WTC11 (cell line): Measurements from ENCODE around the gene PKIG. TPM values are rescaled to one million over a fixed set of nuclear protein-coding genes. Genes with fewer than 3 reads are reported as not detected.

Experiments used
- ATAC-seq: fragments of 200-7000 bp; cut with Tn5 transposase; 2 replicates; pipeline ENCODE4 v1.10.0; 2021; ENCODE audit warnings: mild to moderate bottlenecking, moderate library complexity
- CTCF ChIA-PET: fragments of 300-600 bp; sonication (Branson Sonifier 250); formaldehyde crosslinking; loops from one replicate; lab custom pipeline; 2021; ENCODE audit warnings: antibody characterized with exemption; lab: Charles Lee
- POLR2A ChIA-PET: fragments of 350-600 bp; sonication (Branson Sonifier 250); formaldehyde crosslinking; loops from one replicate; lab custom pipeline; 2021; ENCODE audit warnings: antibody characterized with exemption; lab: Charles Lee
- DNase-seq: peaks from one replicate; pipeline ENCODE4 v3.0.0; 2021; ENCODE audit warnings: low spot score
- H3K27ac Mint-ChIP-seq: 2 replicates; pipeline ENCODE4 v1.8.0; 2021; ENCODE audit warnings: mixed read lengths
- H3K27me3 Mint-ChIP-seq: 2 replicates; pipeline ENCODE4 v1.8.0; 2021; ENCODE audit warnings: low read depth, mild to moderate bottlenecking, moderate library complexity, mixed read lengths
- H3K36me3 Mint-ChIP-seq: 2 replicates; pipeline ENCODE4 v1.8.0; 2021; ENCODE audit warnings: mixed read lengths
- H3K4me1 Mint-ChIP-seq: 2 replicates; pipeline ENCODE4 v1.8.0; 2022; ENCODE audit warnings: mixed read lengths
- H3K4me3 Mint-ChIP-seq: 2 replicates; pipeline ENCODE4 v1.8.0; 2021; ENCODE audit warnings: mild to moderate bottlenecking, moderate library complexity, mixed read lengths
- H3K9me3 Mint-ChIP-seq: 2 replicates; pipeline ENCODE4 v1.8.0; 2021; ENCODE audit warnings: mixed read lengths
- FOXJ3 ChIP-seq: sonication (generic); formaldehyde crosslinking; IDR thresholded peaks from 2 replicates; pipeline ENCODE4 v1.9.0; 2021; ENCODE audit warnings: missing genetic modification reagents, mild to moderate bottlenecking, borderline replicate concordance
- FOXP1 ChIP-seq: sonication (generic); formaldehyde crosslinking; IDR thresholded peaks from 2 replicates; pipeline ENCODE4 v1.8.0; 2022; ENCODE audit warnings: missing genetic modification reagents, mild to moderate bottlenecking, moderate library complexity, borderline replicate concordance
- GTF2I ChIP-seq: fragments of 250-450 bp; sonication (Bioruptor Pico); conservative IDR thresholded peaks from 2 replicates; pipeline ENCODE4 v1.4.0; 2021; ENCODE audit warnings: mild to moderate bottlenecking
- IRF1 ChIP-seq: sonication (generic); formaldehyde crosslinking; IDR thresholded peaks from 2 replicates; pipeline ENCODE4 v1.8.0; 2023; ENCODE audit warnings: missing genetic modification reagents
- IRF2 ChIP-seq: sonication (generic); formaldehyde crosslinking; IDR thresholded peaks from 2 replicates; pipeline ENCODE4 v1.8.0; 2022; ENCODE audit warnings: low read depth, missing genetic modification reagents, borderline replicate concordance
- MLX ChIP-seq: sonication (generic); formaldehyde crosslinking; IDR thresholded peaks from 2 replicates; pipeline ENCODE4 v1.8.1; 2023; ENCODE audit warnings: mild to moderate bottlenecking, missing genetic modification reagents, moderate library complexity
- NFE2L1 ChIP-seq: sonication (generic); formaldehyde crosslinking; IDR thresholded peaks from 2 replicates; pipeline ENCODE4 v1.8.1; 2023; ENCODE audit warnings: missing genetic modification reagents
- OVOL2 ChIP-seq: fragments of 250-450 bp; sonication (Bioruptor Pico); IDR thresholded peaks from 2 replicates; pipeline ENCODE4 v1.9.0; 2021; ENCODE audit warnings: mild to moderate bottlenecking, borderline replicate concordance
- STAT6 ChIP-seq: sonication (generic); formaldehyde crosslinking; conservative IDR thresholded peaks from 2 replicates; pipeline ENCODE4 v1.8.1; 2023; ENCODE audit warnings: mild to moderate bottlenecking, low read depth, missing genetic modification reagents, moderate library complexity
- TEAD1 ChIP-seq: sonication (generic); formaldehyde crosslinking; IDR thresholded peaks from 2 replicates; pipeline ENCODE4 v1.8.0; 2022; ENCODE audit warnings: mild to moderate bottlenecking, missing genetic modification reagents
- TP53 ChIP-seq: sonication (generic); formaldehyde crosslinking; IDR thresholded peaks from 2 replicates; pipeline ENCODE4 v1.8.1; 2023; ENCODE audit warnings: mild to moderate bottlenecking, missing genetic modification reagents
- ZNF317 ChIP-seq: sonication (generic); formaldehyde crosslinking; IDR thresholded peaks from 2 replicates; pipeline ENCODE4 v1.8.1; 2023; ENCODE audit warnings: low read depth, mild to moderate bottlenecking, moderate library complexity, missing genetic modification reagents, borderline replicate concordance
- ZNF396 ChIP-seq: fragments of 250-450 bp; sonication (Bioruptor Pico); IDR thresholded peaks from 2 replicates; pipeline ENCODE4 v1.8.0; 2021; ENCODE audit warnings: mild to moderate bottlenecking, moderate library complexity, borderline replicate concordance
- ZNF416 ChIP-seq: fragments of 250-450 bp; sonication (Bioruptor Pico); IDR thresholded peaks from 2 replicates; pipeline ENCODE4 v1.9.0; 2021; ENCODE audit warnings: mild to moderate bottlenecking, inconsistent platforms
- ZNF671 ChIP-seq: fragments of 250-450 bp; sonication (Bioruptor Pico); IDR thresholded peaks from 2 replicates; pipeline ENCODE4 v1.8.0; 2021; ENCODE audit warnings: mild to moderate bottlenecking
- total RNA-seq: library from RNA; stranded (reverse); gene quantifications from 3 replicates; pipeline ENCODE4 v1.2.3, GENCODE V29; 2021
- TF ChIP-seq, protein P1 (sequence below): sonication (generic); formaldehyde crosslinking; conservative IDR thresholded peaks from 2 replicates; pipeline ENCODE4 v1.8.1; 2022; ENCODE audit warnings: mild to moderate bottlenecking, missing genetic modification reagents
- TF ChIP-seq, protein P2 (sequence below): fragments of 250-450 bp; sonication (Bioruptor Pico); IDR thresholded peaks from 2 replicates; pipeline ENCODE4 v1.8.0; 2021; ENCODE audit warnings: mild to moderate bottlenecking
- TF ChIP-seq, protein P3 (sequence below): sonication (generic); formaldehyde crosslinking; IDR thresholded peaks from 2 replicates; pipeline ENCODE4 v1.8.1; 2023; ENCODE audit warnings: mild to moderate bottlenecking, missing genetic modification reagents, moderate library complexity
- TF ChIP-seq, protein P4 (sequence below): sonication (generic); formaldehyde crosslinking; IDR thresholded peaks from 2 replicates; pipeline ENCODE4 v1.8.0; 2022; ENCODE audit warnings: mild to moderate bottlenecking, missing genetic modification reagents
- TF ChIP-seq, protein P5 (sequence below): fragments of 250-450 bp; sonication (Bioruptor Pico); conservative IDR thresholded peaks from 2 replicates; pipeline ENCODE4 v1.9.0; 2021; ENCODE audit warnings: mild to moderate bottlenecking
- TF ChIP-seq, protein P6 (sequence below): sonication (generic); formaldehyde crosslinking; IDR thresholded peaks from 2 replicates; pipeline ENCODE4 v1.8.0; 2022; ENCODE audit warnings: missing genetic modification reagents

The PKIG gene
- total RNA-seq, 1 experiment from 2014 or later, result 22.7 TPM

DNA sequence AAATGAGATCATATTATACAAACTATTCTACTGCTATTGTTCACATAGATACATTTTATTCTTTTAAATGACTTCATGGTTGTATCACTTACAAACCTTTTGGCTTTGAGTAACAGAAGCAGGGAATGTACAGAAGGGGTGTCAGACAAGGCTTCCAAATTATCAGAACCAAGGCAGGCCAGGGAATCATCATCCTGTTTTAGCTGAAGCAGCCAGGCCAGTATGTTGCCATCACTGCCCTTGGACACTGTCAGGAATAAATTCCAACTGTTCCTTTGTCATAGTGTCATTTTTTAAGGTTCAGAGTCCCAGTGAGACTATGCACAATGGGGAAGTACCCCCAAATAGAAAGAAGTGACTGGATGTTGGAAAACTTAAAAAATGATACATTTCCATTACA, 23.1 kb upstream of the PKIG start:
- Mint-ChIP-seq H3K27ac (no peak overlapping the region), H3K4me3 (no peak overlapping the region), H3K9me3 (no peaks in the 10 kb centered on the region), H3K27me3 (no peaks in the 10 kb centered on the region), H3K4me1 (no peaks in the 10 kb centered on the region), H3K36me3 (no peaks in the 10 kb centered on the region)
- ATAC-seq (no peak), DNase-seq (no peak)
- CTCF ChIA-PET, result interaction anchor here (0.6 kb wide), 1 partner anchor 418 kb away, joined by 3 read pairs; no protein-coding TSS in a partner anchor
- no peak for TF ChIP-seq TEAD1 (CRISPR knock-in tag)
- TF ChIP-seq, protein P1, sequence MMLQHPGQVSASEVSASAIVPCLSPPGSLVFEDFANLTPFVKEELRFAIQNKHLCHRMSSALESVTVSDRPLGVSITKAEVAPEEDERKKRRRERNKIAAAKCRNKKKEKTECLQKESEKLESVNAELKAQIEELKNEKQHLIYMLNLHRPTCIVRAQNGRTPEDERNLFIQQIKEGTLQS (CRISPR knock-in tag), result no peak
- TF ChIP-seq GTF2I, result no peak
- TF ChIP-seq, protein P2, sequence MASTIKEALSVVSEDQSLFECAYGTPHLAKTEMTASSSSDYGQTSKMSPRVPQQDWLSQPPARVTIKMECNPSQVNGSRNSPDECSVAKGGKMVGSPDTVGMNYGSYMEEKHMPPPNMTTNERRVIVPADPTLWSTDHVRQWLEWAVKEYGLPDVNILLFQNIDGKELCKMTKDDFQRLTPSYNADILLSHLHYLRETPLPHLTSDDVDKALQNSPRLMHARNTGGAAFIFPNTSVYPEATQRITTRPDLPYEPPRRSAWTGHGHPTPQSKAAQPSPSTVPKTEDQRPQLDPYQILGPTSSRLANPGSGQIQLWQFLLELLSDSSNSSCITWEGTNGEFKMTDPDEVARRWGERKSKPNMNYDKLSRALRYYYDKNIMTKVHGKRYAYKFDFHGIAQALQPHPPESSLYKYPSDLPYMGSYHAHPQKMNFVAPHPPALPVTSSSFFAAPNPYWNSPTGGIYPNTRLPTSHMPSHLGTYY (CRISPR knock-in tag), result no peak
- no peak for TF ChIP-seq ZNF396 (CRISPR knock-in tag)
- no peak for TF ChIP-seq NFE2L1 (CRISPR knock-in tag)
- TF ChIP-seq ZNF416 (CRISPR knock-in tag), result no peak
- TF ChIP-seq ZNF317 (CRISPR knock-in tag), result no peak
- TF ChIP-seq STAT6 (CRISPR knock-in tag), result no peak
- no peak for TF ChIP-seq ZNF671 (CRISPR knock-in tag)
- TF ChIP-seq OVOL2 (CRISPR knock-in tag), result no peak
- POLR2A ChIA-PET, result interaction anchor here (0.7 kb wide), 1 partner anchor 911 kb away, joined by 3 read pairs; the partner anchor contains the start of gene WFDC2

DNA sequence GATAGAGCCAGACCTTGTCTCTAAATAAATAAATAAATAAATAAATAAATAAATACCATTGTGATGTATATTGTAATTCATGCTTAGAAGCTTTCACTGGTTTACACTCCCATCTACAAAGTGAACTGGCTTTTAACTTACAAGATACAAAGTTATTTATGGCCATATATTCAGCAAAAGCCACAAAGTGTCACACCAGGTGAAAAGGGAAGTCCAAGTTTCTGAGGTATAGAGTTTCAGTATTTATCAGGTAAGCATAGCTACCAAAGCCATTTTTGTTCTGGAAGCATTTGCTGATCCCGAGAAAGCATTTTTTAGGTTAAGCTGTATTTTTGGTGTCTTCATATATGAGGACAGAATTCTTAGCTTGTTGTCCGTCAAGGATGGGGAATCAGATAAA, 22.1 kb upstream of the PKIG start:
- Mint-ChIP-seq H3K4me3 (no peak overlapping the region), H3K27me3 (no peaks in the 10 kb centered on the region), H3K4me1 (no peaks in the 10 kb centered on the region), H3K36me3 (no peaks in the 10 kb centered on the region), H3K9me3 (no peaks in the 10 kb centered on the region), H3K27ac (no peak overlapping the region)
- POLR2A ChIA-PET, result no interaction called here
- CTCF ChIA-PET, result no interaction called here
- ATAC-seq, result no peak
- DNase-seq, result no peak
- TF ChIP-seq IRF1 (CRISPR knock-in tag) (no peak), ZNF317 (CRISPR knock-in tag) (no peak), FOXJ3 (CRISPR knock-in tag) (no peak), TP53 (CRISPR knock-in tag) (no peak), FOXP1 (CRISPR knock-in tag) (no peak), NFE2L1 (CRISPR knock-in tag) (no peak), IRF2 (no peak), MLX (no peak)
- TF ChIP-seq, protein P3, sequence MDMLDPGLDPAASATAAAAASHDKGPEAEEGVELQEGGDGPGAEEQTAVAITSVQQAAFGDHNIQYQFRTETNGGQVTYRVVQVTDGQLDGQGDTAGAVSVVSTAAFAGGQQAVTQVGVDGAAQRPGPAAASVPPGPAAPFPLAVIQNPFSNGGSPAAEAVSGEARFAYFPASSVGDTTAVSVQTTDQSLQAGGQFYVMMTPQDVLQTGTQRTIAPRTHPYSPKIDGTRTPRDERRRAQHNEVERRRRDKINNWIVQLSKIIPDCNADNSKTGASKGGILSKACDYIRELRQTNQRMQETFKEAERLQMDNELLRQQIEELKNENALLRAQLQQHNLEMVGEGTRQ (CRISPR knock-in tag), result no peak
- TF ChIP-seq, protein P4, sequence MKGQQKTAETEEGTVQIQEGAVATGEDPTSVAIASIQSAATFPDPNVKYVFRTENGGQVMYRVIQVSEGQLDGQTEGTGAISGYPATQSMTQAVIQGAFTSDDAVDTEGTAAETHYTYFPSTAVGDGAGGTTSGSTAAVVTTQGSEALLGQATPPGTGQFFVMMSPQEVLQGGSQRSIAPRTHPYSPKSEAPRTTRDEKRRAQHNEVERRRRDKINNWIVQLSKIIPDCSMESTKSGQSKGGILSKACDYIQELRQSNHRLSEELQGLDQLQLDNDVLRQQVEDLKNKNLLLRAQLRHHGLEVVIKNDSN (CRISPR knock-in tag), result no peak
- TF ChIP-seq, protein P5, sequence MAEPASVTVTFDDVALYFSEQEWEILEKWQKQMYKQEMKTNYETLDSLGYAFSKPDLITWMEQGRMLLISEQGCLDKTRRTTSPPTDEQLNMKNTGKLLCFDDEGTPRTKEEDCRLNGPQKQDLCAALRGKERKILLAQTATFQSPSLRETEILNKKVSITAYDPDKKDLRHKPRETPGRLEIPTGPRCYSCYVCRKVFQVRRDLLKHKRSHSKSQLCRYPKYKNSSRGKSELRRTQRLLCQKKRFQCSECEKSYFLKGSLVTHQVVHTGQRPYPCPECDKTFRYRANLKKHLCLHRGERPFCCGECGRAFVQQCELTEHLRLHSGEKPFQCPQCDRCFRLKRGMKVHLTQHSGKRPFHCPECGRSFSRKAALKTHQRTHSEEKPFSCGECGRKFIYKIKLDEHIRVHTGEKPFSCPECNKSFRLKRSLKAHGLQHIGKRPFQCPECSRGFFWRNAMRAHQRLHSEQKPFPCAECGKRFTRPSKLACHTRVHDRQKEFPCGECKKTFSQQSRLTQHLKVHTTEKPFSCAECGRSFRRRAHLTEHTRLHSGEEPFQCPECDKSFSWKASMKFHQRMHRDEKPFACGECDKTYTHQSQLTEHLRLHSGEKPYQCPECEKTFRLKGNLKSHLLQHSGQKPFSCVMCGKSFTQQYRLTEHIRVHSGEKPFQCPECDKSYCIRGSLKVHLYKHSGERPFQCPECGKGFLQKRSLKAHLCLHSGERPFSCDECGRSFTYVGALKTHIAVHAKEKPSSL (CRISPR knock-in tag), result no peak
- TF ChIP-seq, protein P6, sequence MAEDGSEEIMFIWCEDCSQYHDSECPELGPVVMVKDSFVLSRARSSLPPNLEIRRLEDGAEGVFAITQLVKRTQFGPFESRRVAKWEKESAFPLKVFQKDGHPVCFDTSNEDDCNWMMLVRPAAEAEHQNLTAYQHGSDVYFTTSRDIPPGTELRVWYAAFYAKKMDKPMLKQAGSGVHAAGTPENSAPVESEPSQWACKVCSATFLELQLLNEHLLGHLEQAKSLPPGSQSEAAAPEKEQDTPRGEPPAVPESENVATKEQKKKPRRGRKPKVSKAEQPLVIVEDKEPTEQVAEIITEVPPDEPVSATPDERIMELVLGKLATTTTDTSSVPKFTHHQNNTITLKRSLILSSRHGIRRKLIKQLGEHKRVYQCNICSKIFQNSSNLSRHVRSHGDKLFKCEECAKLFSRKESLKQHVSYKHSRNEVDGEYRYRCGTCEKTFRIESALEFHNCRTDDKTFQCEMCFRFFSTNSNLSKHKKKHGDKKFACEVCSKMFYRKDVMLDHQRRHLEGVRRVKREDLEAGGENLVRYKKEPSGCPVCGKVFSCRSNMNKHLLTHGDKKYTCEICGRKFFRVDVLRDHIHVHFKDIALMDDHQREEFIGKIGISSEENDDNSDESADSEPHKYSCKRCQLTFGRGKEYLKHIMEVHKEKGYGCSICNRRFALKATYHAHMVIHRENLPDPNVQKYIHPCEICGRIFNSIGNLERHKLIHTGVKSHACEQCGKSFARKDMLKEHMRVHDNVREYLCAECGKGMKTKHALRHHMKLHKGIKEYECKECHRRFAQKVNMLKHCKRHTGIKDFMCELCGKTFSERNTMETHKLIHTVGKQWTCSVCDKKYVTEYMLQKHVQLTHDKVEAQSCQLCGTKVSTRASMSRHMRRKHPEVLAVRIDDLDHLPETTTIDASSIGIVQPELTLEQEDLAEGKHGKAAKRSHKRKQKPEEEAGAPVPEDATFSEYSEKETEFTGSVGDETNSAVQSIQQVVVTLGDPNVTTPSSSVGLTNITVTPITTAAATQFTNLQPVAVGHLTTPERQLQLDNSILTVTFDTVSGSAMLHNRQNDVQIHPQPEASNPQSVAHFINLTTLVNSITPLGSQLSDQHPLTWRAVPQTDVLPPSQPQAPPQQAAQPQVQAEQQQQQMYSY (CRISPR knock-in tag), result no peak
